AG04449 (cell line): ENCODE data around the gene TRIO.

Experiments used
- CTCF ChIA-PET: fragments of 350-600 bp; formaldehyde crosslinking; extraction: SDS; loops from one replicate; lab custom pipeline; 2021; ENCODE audit warnings: antibody characterized with exemption; lab: Yijun Ruan, JAX
- POLR2A ChIA-PET: fragments of 400-600, 350-600 bp; formaldehyde crosslinking; extraction: SDS; loops from one replicate; lab custom pipeline; 2020; ENCODE audit warnings: antibody characterized with exemption, inconsistent platforms; lab: Yijun Ruan, JAX
- DNase-seq: peaks from one replicate; pipeline ENCODE4 v3.0.0-alpha.2; 2010; ENCODE audit warnings: low read depth, low spot score
- H3K4me3 ChIP-seq: 2 replicates; pipeline ENCODE4 v1.5.1; 2011; ENCODE audit warnings: low read depth, mild to moderate bottlenecking, control low read depth, low read length
- TF ChIP-seq, protein P1 (sequence below): IDR thresholded peaks from one replicate; pipeline ENCODE4 v1.5.1; 2011; ENCODE audit warnings: mild to moderate bottlenecking, moderate library complexity, low read length, control low read depth, inconsistent platforms; ENCODE audit not compliant: insufficient read depth; ENCODE audit errors: missing control alignments

Gene TRIO

DNA sequence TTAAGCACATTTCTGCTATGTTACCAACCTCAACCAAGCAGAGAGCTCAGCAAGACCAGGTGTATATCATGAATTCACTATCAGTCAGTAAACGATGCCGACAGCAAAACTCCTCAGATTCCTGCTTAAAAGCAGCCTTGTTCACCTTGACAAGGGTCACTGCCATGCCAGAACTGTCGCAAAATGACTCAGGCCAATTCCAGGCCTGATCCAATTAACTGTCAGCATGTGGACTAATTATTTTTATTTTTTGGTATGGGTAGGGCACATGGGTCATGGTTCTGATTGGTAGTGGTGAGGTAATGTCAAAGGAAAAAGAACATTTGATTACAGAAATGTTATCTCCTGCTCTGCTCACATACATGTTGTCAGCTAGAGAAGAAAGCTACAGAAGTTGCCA lies 224.2 kb downstream of the TRIO start:
- ChIA-PET CTCF (interaction anchor here (1.0 to 7.8 kb wide), 5 partner anchors 9 to 282 kb away, joined by 3 to 38 read pairs (median 3); no protein-coding TSS in a partner anchor), POLR2A (no interaction called here)
- TF ChIP-seq, protein P1, sequence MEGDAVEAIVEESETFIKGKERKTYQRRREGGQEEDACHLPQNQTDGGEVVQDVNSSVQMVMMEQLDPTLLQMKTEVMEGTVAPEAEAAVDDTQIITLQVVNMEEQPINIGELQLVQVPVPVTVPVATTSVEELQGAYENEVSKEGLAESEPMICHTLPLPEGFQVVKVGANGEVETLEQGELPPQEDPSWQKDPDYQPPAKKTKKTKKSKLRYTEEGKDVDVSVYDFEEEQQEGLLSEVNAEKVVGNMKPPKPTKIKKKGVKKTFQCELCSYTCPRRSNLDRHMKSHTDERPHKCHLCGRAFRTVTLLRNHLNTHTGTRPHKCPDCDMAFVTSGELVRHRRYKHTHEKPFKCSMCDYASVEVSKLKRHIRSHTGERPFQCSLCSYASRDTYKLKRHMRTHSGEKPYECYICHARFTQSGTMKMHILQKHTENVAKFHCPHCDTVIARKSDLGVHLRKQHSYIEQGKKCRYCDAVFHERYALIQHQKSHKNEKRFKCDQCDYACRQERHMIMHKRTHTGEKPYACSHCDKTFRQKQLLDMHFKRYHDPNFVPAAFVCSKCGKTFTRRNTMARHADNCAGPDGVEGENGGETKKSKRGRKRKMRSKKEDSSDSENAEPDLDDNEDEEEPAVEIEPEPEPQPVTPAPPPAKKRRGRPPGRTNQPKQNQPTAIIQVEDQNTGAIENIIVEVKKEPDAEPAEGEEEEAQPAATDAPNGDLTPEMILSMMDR, result no peak

DNA sequence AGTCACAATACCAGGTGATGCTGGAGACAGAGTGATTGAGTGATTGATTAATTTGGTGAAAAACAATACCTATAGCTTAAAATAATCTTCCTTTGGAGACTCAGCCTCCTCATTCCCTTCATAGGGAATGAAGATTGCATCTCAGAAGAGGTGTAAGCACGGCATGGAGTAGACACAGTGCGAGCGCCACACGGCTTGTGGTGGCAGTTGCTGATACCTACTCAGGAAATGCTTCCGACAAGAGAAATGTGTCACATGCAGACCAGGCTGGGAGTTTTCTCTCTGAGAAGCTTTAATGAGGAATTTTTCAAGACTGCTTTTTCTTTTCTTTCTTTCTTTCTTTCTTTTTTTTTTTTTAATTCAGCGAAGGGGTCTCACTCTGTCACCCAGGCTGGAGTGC lies 226.6 kb downstream of the TRIO start:
- POLR2A ChIA-PET, result no interaction called here
- no peak for DNase-seq
- TF ChIP-seq, protein P1, result no peak
- CTCF ChIA-PET, result interaction anchor here (1.2 to 7.8 kb wide), 4 partner anchors 9 to 279 kb away, joined by 4 to 38 read pairs (median 4); no protein-coding TSS in a partner anchor
- H3K4me3 ChIP-seq, result no peak overlapping the region

More for the DNA sequence above, 224.2 kb downstream of the TRIO start:
- no peak for DNase-seq
- H3K4me3 ChIP-seq, result no peak overlapping the region

DNA sequence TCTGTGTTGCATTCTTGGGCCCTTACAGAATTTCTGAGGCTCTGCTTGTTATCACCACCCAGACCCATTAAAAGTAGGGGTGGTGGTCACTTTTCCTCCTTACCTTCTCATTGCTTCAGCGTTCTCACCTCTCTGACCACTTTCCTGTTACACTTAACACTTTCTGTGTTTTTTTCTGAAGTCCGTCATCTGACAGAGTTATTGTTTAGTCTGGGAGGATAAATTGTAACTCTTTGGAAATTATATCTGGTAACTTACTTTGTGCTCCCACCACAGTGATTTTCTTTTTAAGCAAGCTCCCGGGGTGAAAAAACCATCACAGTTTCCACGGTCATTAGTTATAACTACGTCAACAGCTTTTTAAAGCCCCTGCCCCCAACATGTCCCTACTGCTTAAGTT lies 227.2 kb downstream of the TRIO start:
- CTCF ChIA-PET, result interaction anchor here (1.4 to 7.8 kb wide), 2 partner anchors 9 to 20 kb away, joined by 4 to 38 read pairs; no protein-coding TSS in a partner anchor
- no peak overlapping the region for H3K4me3 ChIP-seq
- TF ChIP-seq, protein P1, result no peak
- DNase-seq, result no peak
- POLR2A ChIA-PET, result no interaction called here

DNA sequence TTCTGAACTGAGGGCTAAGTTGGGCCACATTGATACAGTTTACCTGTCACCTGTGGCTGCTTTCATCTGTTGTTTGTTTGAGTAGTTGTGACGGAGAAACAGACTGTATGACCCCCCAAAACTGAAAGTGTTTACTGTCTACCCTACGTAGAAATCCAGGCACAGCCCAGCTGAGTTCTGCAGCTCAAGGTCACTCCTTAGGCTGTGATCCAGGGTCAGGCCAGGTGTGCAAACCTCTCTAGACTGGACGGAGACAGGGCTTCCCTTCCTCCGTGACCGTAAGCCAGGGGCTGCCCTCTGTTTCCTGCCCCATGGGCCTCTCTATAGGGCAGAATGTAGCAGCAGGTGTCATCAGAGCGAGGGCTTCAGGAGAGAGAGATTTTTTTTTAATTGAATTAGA lies 230.5 kb downstream of the TRIO start:
- CTCF ChIA-PET, result interaction anchor here (1.0 to 2.2 kb wide), 5 partner anchors 10 to 396 kb away, joined by 3 to 16 read pairs (median 6); no protein-coding TSS in a partner anchor
- POLR2A ChIA-PET, result no interaction called here
- TF ChIP-seq, protein P1, result no peak
- DNase-seq, result no peak
- no peak overlapping the region for H3K4me3 ChIP-seq

- no peak overlapping the region for H3K4me3 ChIP-seq
- no peak for DNase-seq
- CTCF ChIA-PET, result interaction anchor here (1.0 to 1.5 kb wide), 4 partner anchors 9 to 274 kb away, joined by 3 to 5 read pairs (median 4); no protein-coding TSS in a partner anchor
- TF ChIP-seq, protein P1, result no peak
- POLR2A ChIA-PET, result no interaction called here
Measured at GRCh38 chr5:14374100-14374499, 231.0 kb downstream of the TRIO start.

DNA sequence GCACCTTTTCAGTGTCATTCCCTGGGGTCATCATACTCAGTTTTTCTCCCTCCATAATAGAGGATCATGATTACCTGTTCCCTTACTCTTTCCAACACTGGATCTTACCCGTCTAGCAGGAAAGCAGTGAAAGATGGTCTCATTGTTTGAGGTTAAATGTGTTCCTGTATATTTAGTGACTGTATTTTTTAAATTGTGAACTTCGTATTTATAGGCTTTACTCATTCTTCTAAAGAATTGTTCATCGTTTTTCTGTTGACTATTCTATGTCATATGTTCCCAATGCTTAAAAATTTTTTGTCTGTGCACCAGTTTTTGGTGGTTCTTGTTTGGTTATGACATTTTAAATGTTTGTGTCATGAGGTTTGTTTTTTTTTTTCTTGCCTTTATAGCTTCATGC lies 233.6 kb downstream of the TRIO start:
- TF ChIP-seq, protein P1, result no peak
- ChIA-PET CTCF (interaction anchor here (0.9 to 1.4 kb wide), 3 partner anchors 12 to 271 kb away, joined by 3 to 4 read pairs (median 3); no protein-coding TSS in a partner anchor), POLR2A (no interaction called here)
- no peak for DNase-seq
- no peak overlapping the region for H3K4me3 ChIP-seq
